Inflammatory macrophage treated with lipopolysaccharide for 1 hour (primary cell): ENCODE measurements around the gene SEC14L2.

Experiments
- DNase-seq, 2 donors: peaks; one replicate each; pipeline ENCODE4 v3.0.0-alpha.2; 2020 to 2022

The SEC14L2 gene

GRCh38 chr22:30406400-30406799 lies 9.6 kb downstream of the SEC14L2 start:
- DNase-seq = no peak

- no peak for DNase-seq
Measured at GRCh38 chr22:30408388-30409102, 11.7 kb downstream of the SEC14L2 start.

DNA sequence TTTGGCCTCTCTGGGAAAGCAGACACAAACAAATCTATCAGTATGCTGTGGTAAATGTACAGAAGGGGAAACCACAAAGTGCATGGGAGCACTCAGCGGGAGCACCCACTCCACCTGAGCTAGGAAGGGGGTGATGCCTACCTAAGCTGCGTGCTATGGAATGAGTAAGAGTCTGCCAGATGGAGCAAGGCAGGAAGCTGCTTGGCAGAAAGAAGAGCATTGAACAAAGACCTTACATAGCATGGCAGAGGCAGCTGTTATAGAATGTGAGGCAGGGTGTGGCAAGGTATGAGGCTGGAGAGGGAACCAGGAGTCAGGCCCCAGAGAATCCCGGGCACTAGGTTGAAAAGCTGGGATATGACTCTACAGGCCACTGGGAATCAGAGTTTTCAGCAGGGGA lies 15.0 kb downstream of the SEC14L2 start:
- DNase-seq = no peak

GRCh38 chr22:30413001-30413400 lies 16.2 kb downstream of the SEC14L2 start:
- DNase-seq = no peak

- no peak for DNase-seq
Measured at GRCh38 chr22:30413745-30414524, 17.1 kb downstream of the SEC14L2 start.

DNA sequence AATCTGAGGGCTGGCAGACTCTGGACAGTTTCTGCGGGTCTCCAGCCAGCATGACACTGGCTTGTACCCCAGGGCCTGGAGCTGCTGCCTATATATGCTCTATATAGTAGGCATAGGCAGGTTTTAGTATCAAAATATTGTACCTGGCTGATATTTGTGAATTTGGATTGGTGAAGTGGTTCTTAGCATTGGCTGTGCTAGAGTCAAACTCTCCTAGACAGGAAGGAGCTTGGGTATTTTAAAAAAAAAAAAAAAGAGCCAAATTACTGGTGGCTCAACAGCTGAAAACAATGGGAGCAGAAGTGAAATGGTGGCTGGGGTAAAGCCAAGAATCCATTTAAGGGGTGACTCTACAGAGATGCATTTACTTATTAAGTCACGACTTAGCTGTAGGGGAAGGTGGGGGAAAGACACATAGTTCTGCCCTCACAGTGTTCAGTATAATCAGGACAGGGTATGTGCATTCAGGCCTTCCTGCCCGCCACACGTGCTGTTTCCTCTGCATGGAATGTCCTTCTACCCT lies 17.8 kb downstream of the SEC14L2 start:
- no peak for DNase-seq

DNA sequence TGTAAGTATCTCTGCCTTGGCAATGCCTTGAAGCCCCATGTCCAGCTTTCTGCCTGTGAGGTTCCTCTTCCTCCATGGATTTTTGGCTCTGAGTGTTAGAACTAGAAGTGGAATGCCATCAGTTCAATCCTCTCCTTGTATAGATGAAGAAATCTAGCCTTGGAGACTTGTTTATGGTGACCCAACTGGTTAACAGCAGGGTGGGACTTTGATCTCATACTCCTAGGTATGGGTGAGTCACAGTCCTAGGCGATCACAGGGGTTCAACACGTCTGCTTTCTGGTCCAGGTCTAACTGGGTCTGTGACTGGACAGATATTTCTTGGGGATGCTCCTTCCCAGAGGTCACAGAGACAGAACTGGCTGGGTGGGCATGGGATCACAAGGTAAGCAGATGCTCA lies 19.6 kb downstream of the SEC14L2 start:
- no peak for DNase-seq

- no peak for DNase-seq
Measured at GRCh38 chr22:30416837-30417236, 20.0 kb downstream of the SEC14L2 start.

DNA sequence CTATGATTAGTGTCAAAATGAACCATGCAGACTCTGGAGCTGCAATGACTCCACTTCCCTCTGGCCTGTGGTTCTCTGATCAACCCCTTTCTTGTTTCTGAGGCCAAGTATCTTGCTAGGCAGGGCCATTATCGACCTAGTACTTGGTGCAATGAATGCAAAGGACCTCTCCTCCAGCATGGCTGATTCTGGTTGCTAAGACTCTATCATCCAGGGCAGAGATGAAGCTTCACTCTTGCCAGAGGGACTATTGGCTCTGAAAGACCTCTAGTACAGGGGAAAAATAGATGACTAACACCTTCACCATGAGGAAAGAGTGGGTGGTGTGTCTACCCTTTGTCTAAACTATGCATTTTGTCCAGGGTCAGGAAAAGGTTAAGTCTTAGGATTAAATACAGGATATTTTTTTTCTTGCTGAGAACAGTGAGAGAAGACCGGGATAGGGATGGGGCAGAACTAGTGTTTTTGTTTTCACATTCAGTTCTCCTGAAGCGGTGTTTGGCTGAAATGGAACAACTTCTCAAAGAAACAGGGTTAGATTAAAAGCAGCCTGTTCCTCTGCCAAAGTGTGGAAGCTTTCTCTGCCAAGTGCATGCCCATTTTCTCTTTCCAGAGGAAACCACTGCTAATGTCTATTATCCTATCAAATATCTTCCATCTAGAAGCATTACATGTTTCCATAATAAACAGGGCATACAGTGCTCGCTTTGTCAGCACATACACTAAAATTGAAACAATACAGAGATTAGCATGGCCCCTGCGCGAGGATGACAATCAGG lies 23.7 kb downstream of the SEC14L2 start:
- peak; percentile 30 to 64 for DNase-seq

GRCh38 chr22:30421695-30422480 lies 25.1 kb downstream of the SEC14L2 start:
- DNase-seq = peak; percentile 42 to 67

GRCh38 chr22:30422481-30423300 lies 25.9 kb downstream of the SEC14L2 start:
- DNase-seq = peak; percentile 77 to 95

- no peak for DNase-seq
Measured at GRCh38 chr22:30423301-30423958, 26.6 kb downstream of the SEC14L2 start.

- DNase-seq = peak; percentile 96 to 98
Measured at GRCh38 chr22:30423959-30424533, 27.2 kb downstream of the SEC14L2 start.

- peak in 1 of 2 donors; percentile 14 for DNase-seq
Measured at GRCh38 chr22:30424534-30425326, 27.9 kb downstream of the SEC14L2 start.

DNA sequence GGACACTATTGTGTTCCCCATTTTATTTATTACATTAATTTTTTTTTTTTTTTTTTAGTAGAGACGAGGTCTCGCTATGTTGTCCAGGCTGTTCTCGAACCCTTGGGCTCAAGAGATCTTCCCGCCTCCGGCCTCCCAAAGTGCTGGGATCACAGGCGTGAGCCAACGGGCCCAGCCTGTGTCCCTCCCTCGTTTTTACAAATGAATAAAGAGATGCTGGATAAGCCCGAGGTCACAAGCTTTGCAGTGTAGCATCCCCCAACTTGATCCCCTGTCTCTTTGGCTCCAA lies 28.5 kb downstream of the SEC14L2 start:
- DNase-seq = no peak

GRCh38 chr22:30425616-30426387 lies 29.0 kb downstream of the SEC14L2 start, which contains the start of gene MTFP1:
TSS of gene MTFP1 (plus strand) at chr22:30425768. CDS start at chr22:30425880, 112 bp downstream.
- DNase-seq = peak; percentile 53 to 76

DNA sequence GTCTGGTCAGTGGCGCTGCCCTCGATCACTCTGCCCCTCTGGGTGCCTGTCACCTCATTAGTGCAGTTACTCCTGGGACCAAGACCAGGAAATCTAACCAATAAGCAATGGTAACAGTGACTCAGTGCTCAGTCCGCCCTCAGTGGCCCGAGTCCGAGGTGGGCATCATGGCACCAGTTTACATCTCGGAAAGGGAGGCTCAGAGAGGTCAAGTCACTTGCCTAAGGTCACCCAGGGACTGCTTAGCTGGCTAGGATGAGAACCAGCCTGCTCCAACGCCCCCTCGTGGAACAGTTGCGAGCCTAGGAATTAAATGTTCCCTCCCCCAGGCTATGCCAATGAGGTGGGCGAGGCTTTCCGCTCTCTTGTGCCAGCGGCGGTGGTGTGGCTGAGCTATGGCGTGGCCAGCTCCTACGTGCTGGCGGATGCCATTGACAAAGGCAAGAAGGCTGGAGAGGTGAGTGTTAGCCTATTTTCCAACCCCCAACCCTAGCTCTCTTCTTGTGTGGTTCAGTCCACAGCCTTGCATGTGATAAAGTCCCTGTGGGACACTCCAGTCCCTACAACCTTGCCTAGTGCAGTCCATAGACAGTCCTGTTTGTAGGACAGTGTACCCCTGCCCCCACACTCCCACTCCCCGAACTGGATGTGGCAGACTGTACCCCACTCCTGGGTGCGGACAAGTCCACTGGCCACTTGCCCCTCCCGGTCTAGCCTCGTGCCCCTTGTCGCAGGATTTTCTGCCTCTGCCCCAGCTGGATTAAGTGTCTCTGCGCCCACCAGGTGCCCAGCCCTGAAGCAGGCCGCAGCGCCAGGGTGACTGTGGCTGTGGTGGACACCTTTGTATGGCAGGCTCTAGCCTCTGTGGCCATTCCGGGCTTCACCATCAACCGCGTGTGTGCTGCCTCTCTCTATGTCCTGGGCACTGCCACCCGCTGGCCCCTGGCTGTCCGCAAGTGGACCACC lies 29.9 kb downstream of the SEC14L2 start:
- peak; percentile 87 to 95 for DNase-seq

- DNase-seq = no peak
Measured at GRCh38 chr22:30427871-30428270, 31.1 kb downstream of the SEC14L2 start.
